WTC11 (cell line): ENCODE data around the gene DLG5. TPM values are rescaled to one million over a fixed set of nuclear protein-coding genes. Genes with fewer than 3 reads are reported as not detected.

Experiments
- ATAC-seq: fragments of 200-7000 bp; cut with Tn5 transposase; 2 replicates; pipeline ENCODE4 v1.10.0; 2021; ENCODE audit warnings: mild to moderate bottlenecking, moderate library complexity
- CTCF ChIA-PET: fragments of 300-600 bp; sonication (Branson Sonifier 250); formaldehyde crosslinking; loops from one replicate; lab custom pipeline; 2021; ENCODE audit warnings: antibody characterized with exemption; lab: Charles Lee
- POLR2A ChIA-PET: fragments of 350-600 bp; sonication (Branson Sonifier 250); formaldehyde crosslinking; loops from one replicate; lab custom pipeline; 2021; ENCODE audit warnings: antibody characterized with exemption; lab: Charles Lee
- DNase-seq: peaks from one replicate; pipeline ENCODE4 v3.0.0; 2021; ENCODE audit warnings: low spot score
- H3K27ac Mint-ChIP-seq: 2 replicates; pipeline ENCODE4 v1.8.0; 2021; ENCODE audit warnings: mixed read lengths
- H3K27me3 Mint-ChIP-seq: 2 replicates; pipeline ENCODE4 v1.8.0; 2021; ENCODE audit warnings: low read depth, mild to moderate bottlenecking, moderate library complexity, mixed read lengths
- H3K36me3 Mint-ChIP-seq: 2 replicates; pipeline ENCODE4 v1.8.0; 2021; ENCODE audit warnings: mixed read lengths
- H3K4me1 Mint-ChIP-seq: 2 replicates; pipeline ENCODE4 v1.8.0; 2022; ENCODE audit warnings: mixed read lengths
- H3K4me3 Mint-ChIP-seq: 2 replicates; pipeline ENCODE4 v1.8.0; 2021; ENCODE audit warnings: mild to moderate bottlenecking, moderate library complexity, mixed read lengths
- H3K9me3 Mint-ChIP-seq: 2 replicates; pipeline ENCODE4 v1.8.0; 2021; ENCODE audit warnings: mixed read lengths
- ATF1 ChIP-seq: sonication (generic); formaldehyde crosslinking; IDR thresholded peaks from 2 replicates; pipeline ENCODE4 v1.8.1; 2023; ENCODE audit warnings: mild to moderate bottlenecking, moderate library complexity, missing genetic modification reagents
- ELF4 ChIP-seq: sonication (generic); formaldehyde crosslinking; IDR thresholded peaks from 2 replicates; pipeline ENCODE4 v1.8.1; 2022; ENCODE audit warnings: low read depth, mild to moderate bottlenecking, moderate library complexity, missing genetic modification reagents
- ETV6 ChIP-seq: sonication (generic); formaldehyde crosslinking; IDR thresholded peaks from 2 replicates; pipeline ENCODE4 v1.8.1; 2022; ENCODE audit warnings: mild to moderate bottlenecking, missing genetic modification reagents
- FOXJ3 ChIP-seq: sonication (generic); formaldehyde crosslinking; IDR thresholded peaks from 2 replicates; pipeline ENCODE4 v1.9.0; 2021; ENCODE audit warnings: missing genetic modification reagents, mild to moderate bottlenecking, borderline replicate concordance
- FOXP1 ChIP-seq: sonication (generic); formaldehyde crosslinking; IDR thresholded peaks from 2 replicates; pipeline ENCODE4 v1.8.0; 2022; ENCODE audit warnings: missing genetic modification reagents, mild to moderate bottlenecking, moderate library complexity, borderline replicate concordance
- NR3C1 ChIP-seq: sonication (generic); formaldehyde crosslinking; conservative IDR thresholded peaks from 2 replicates; pipeline ENCODE4 v1.8.1; 2023; ENCODE audit warnings: low read depth, mild to moderate bottlenecking, missing genetic modification reagents
- SP1 ChIP-seq: sonication (generic); formaldehyde crosslinking; conservative IDR thresholded peaks from 2 replicates; pipeline ENCODE4 v1.8.1; 2022; ENCODE audit warnings: missing genetic modification reagents
- ZNF263 ChIP-seq: sonication (generic); formaldehyde crosslinking; IDR thresholded peaks from 2 replicates; pipeline ENCODE4 v1.8.1; 2022; ENCODE audit warnings: low read depth, mild to moderate bottlenecking, moderate library complexity, missing genetic modification reagents
- ZNF396 ChIP-seq: fragments of 250-450 bp; sonication (Bioruptor Pico); IDR thresholded peaks from 2 replicates; pipeline ENCODE4 v1.8.0; 2021; ENCODE audit warnings: mild to moderate bottlenecking, moderate library complexity, borderline replicate concordance
- ZNF416 ChIP-seq: fragments of 250-450 bp; sonication (Bioruptor Pico); IDR thresholded peaks from 2 replicates; pipeline ENCODE4 v1.9.0; 2021; ENCODE audit warnings: mild to moderate bottlenecking, inconsistent platforms
- ZNF423 ChIP-seq: fragments of 250-450 bp; sonication (Bioruptor Pico); IDR thresholded peaks from 2 replicates; pipeline ENCODE4 v2.1.2; 2022; ENCODE audit warnings: mild to moderate bottlenecking, moderate library complexity
- total RNA-seq: library from RNA; stranded (reverse); gene quantifications from 3 replicates; pipeline ENCODE4 v1.2.3, GENCODE V29; 2021
- TF ChIP-seq, protein P1 (sequence below): fragments of 250-450 bp; sonication (Bioruptor Pico); IDR thresholded peaks from 2 replicates; pipeline ENCODE4 v1.8.0; 2021; ENCODE audit warnings: mild to moderate bottlenecking
- TF ChIP-seq, protein P2 (sequence below): sonication (generic); formaldehyde crosslinking; IDR thresholded peaks from 2 replicates; pipeline ENCODE4 v1.8.1; 2022; ENCODE audit warnings: mild to moderate bottlenecking, moderate library complexity, missing genetic modification reagents
- TF ChIP-seq, protein P3 (sequence below): sonication (generic); formaldehyde crosslinking; IDR thresholded peaks from 2 replicates; pipeline ENCODE4 v1.8.1; 2023; ENCODE audit warnings: mild to moderate bottlenecking, moderate library complexity, missing genetic modification reagents
- TF ChIP-seq, protein P4 (sequence below): sonication (generic); formaldehyde crosslinking; IDR thresholded peaks from 2 replicates; pipeline ENCODE4 v1.8.1; 2022; ENCODE audit warnings: missing genetic modification reagents, borderline replicate concordance
- TF ChIP-seq, protein P5 (sequence below): fragments of 250-450 bp; sonication (Bioruptor Pico); conservative IDR thresholded peaks from 2 replicates; pipeline ENCODE4 v1.9.0; 2021; ENCODE audit warnings: mild to moderate bottlenecking
- TF ChIP-seq, protein P6 (sequence below): fragments of 250-450 bp; sonication (Bioruptor Pico); IDR thresholded peaks from 2 replicates; pipeline ENCODE4 v2.1.2; 2022; ENCODE audit warnings: mild to moderate bottlenecking, moderate library complexity
- TF ChIP-seq, protein P7 (sequence below): fragments of 250-450 bp; sonication (Bioruptor Pico); IDR thresholded peaks from 2 replicates; pipeline ENCODE4 v1.9.0; 2021; ENCODE audit warnings: moderate library complexity, mild to moderate bottlenecking, inconsistent platforms, borderline replicate concordance

Gene DLG5
- total RNA-seq, 1 experiment from 2014 or later = 65.5 TPM

DNA sequence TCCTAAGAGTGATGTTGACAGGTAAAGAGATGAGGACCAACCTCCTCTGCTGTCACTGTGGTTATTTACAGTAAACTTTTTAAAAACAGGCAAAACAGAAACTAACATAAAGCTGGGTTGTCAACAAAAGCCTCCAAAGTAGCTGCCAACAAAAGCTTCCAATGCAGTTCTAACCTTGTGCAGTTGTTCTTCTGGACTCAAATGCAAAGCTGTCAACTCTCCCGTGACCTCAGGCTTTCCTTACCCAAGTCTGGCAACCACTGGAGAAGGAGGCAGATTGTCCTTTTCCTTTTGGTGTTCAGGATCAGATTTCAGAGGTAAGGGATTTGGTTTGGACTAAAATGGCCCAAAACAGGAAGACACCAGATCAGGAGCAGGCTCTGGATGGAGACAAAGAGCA lies 63.1 kb downstream of the DLG5 start:
- TF ChIP-seq, protein P1, sequence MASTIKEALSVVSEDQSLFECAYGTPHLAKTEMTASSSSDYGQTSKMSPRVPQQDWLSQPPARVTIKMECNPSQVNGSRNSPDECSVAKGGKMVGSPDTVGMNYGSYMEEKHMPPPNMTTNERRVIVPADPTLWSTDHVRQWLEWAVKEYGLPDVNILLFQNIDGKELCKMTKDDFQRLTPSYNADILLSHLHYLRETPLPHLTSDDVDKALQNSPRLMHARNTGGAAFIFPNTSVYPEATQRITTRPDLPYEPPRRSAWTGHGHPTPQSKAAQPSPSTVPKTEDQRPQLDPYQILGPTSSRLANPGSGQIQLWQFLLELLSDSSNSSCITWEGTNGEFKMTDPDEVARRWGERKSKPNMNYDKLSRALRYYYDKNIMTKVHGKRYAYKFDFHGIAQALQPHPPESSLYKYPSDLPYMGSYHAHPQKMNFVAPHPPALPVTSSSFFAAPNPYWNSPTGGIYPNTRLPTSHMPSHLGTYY (CRISPR knock-in tag) = no peak
- TF ChIP-seq ZNF396 (no peak), ATF1 (CRISPR knock-in tag) (no peak), ELF4 (CRISPR knock-in tag) (no peak), FOXP1 (CRISPR knock-in tag) (no peak), ZNF416 (no peak), SP1 (CRISPR knock-in tag) (no peak), ZNF423 (CRISPR knock-in tag) (no peak), FOXJ3 (no peak), ETV6 (CRISPR knock-in tag) (no peak), NR3C1 (CRISPR knock-in tag) (no peak), ZNF263 (no peak)
- TF ChIP-seq, protein P2, sequence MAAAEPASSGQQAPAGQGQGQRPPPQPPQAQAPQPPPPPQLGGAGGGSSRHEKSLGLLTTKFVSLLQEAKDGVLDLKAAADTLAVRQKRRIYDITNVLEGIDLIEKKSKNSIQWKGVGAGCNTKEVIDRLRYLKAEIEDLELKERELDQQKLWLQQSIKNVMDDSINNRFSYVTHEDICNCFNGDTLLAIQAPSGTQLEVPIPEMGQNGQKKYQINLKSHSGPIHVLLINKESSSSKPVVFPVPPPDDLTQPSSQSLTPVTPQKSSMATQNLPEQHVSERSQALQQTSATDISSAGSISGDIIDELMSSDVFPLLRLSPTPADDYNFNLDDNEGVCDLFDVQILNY (CRISPR knock-in tag) = no peak
- TF ChIP-seq, protein P3, sequence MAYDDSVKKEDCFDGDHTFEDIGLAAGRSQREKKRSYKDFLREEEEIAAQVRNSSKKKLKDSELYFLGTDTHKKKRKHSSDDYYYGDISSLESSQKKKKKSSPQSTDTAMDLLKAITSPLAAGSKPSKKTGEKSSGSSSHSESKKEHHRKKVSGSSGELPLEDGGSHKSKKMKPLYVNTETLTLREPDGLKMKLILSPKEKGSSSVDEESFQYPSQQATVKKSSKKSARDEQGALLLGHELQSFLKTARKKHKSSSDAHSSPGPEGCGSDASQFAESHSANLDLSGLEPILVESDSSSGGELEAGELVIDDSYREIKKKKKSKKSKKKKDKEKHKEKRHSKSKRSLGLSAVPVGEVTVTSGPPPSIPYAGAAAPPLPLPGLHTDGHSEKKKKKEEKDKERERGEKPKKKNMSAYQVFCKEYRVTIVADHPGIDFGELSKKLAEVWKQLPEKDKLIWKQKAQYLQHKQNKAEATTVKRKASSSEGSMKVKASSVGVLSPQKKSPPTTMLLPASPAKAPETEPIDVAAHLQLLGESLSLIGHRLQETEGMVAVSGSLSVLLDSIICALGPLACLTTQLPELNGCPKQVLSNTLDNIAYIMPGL (CRISPR knock-in tag) = no peak
- TF ChIP-seq, protein P4, sequence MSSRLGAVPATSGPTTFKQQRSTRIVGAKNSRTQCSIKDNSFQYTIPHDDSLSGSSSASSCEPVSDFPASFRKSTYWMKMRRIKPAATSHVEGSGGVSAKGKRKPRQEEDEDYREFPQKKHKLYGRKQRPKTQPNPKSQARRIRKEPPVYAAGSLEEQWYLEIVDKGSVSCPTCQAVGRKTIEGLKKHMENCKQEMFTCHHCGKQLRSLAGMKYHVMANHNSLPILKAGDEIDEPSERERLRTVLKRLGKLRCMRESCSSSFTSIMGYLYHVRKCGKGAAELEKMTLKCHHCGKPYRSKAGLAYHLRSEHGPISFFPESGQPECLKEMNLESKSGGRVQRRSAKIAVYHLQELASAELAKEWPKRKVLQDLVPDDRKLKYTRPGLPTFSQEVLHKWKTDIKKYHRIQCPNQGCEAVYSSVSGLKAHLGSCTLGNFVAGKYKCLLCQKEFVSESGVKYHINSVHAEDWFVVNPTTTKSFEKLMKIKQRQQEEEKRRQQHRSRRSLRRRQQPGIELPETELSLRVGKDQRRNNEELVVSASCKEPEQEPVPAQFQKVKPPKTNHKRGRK = no peak
- TF ChIP-seq, protein P5, sequence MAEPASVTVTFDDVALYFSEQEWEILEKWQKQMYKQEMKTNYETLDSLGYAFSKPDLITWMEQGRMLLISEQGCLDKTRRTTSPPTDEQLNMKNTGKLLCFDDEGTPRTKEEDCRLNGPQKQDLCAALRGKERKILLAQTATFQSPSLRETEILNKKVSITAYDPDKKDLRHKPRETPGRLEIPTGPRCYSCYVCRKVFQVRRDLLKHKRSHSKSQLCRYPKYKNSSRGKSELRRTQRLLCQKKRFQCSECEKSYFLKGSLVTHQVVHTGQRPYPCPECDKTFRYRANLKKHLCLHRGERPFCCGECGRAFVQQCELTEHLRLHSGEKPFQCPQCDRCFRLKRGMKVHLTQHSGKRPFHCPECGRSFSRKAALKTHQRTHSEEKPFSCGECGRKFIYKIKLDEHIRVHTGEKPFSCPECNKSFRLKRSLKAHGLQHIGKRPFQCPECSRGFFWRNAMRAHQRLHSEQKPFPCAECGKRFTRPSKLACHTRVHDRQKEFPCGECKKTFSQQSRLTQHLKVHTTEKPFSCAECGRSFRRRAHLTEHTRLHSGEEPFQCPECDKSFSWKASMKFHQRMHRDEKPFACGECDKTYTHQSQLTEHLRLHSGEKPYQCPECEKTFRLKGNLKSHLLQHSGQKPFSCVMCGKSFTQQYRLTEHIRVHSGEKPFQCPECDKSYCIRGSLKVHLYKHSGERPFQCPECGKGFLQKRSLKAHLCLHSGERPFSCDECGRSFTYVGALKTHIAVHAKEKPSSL (CRISPR knock-in tag) = no peak
- TF ChIP-seq, protein P6, sequence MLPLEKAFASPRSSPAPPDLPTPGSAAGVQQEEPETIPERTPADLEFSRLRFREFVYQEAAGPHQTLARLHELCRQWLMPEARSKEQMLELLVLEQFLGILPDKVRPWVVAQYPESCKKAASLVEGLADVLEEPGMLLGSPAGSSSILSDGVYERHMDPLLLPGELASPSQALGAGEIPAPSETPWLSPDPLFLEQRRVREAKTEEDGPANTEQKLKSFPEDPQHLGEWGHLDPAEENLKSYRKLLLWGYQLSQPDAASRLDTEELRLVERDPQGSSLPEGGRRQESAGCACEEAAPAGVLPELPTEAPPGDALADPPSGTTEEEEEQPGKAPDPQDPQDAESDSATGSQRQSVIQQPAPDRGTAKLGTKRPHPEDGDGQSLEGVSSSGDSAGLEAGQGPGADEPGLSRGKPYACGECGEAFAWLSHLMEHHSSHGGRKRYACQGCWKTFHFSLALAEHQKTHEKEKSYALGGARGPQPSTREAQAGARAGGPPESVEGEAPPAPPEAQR (CRISPR knock-in tag) = no peak
- TF ChIP-seq, protein P7, sequence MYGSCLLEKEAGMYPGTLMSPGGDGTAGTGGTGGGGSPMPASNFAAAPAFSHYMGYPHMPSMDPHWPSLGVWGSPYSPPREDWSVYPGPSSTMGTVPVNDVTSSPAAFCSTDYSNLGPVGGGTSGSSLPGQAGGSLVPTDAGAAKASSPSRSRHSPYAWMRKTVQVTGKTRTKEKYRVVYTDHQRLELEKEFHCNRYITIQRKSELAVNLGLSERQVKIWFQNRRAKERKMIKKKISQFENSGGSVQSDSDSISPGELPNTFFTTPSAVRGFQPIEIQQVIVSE (CRISPR knock-in tag) = no peak
- H3K27me3 Mint-ChIP-seq = no peaks in the 10 kb centered on the region
- peaks cover 15% of the 10 kb centered on the region for H3K36me3 Mint-ChIP-seq
- peak overlapping the region; percentile 5; the same call in 1 of the 2 replicates for H3K27ac Mint-ChIP-seq
- ChIA-PET CTCF (interaction anchor here (1.4 to 4.8 kb wide), 3 partner anchors 12 to 27 kb away, joined by 3 to 20 read pairs (median 7); no protein-coding TSS in a partner anchor), POLR2A (interaction anchor here (1.6 kb wide), 1 partner anchor 10 kb away, joined by 5 read pairs; no protein-coding TSS in a partner anchor)
- peaks cover 52% of the 10 kb centered on the region for H3K4me1 Mint-ChIP-seq
- DNase-seq (no peak), ATAC-seq (no peak)
- H3K9me3 Mint-ChIP-seq = no peaks in the 10 kb centered on the region
- no peak overlapping the region for H3K4me3 Mint-ChIP-seq
